ENCODE data around the gene SORCS2. TPM values are rescaled to one million over a fixed set of nuclear protein-coding genes. Genes with fewer than 3 reads are reported as not detected.

The SORCS2 gene
- total and polyA plus RNA-seq, 2 of the 4 experiments (the other 2 are of a cell fraction) = 0.36 to 0.62 TPM

DNA sequence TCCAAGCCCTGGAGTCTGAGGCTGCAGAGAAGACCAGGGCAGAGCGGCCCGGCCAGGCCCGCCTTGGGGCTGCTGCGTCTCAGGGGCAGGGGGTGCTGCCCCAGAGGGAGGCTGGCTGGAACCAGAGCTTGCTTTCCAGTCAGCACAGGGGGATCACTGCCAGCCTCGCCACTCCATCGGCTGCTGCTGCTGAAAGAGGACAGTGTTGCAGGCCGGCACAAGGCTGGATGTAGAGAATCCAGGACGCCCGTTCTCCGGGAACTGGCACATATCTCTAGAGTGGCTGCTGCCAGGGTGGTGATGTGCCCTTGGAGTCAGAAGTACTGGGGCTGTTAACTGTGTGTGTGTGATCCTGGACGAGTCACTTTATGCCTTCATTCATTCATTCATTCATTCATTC, 31.9 kb upstream of the SORCS2 start:
- H3K23ac ChIP-seq (ENCODE audit: low read depth, low read length) = no peak overlapping the region
- TF ChIP-seq NFE2L2 (IDR thresholded peaks at IDR 0.05; ENCODE audit: low read depth, low read length) (no peak), RAD21 (IDR thresholded peaks at IDR 0.05; ENCODE audit: low read length) (no peak), BHLHE40 (IDR thresholded peaks at IDR 0.05; ENCODE audit: low read depth, low read length) (no peak), CHD1 (IDR thresholded peaks at IDR 0.05; ENCODE audit: low read depth, low read length) (no peak), MXI1 (IDR thresholded peaks at IDR 0.05; ENCODE audit: borderline replicate concordance, low read depth, low read length) (no peak), RFX5 (IDR thresholded peaks at IDR 0.05; ENCODE audit: low read depth, low read length) (no peak), FOS (IDR thresholded peaks at IDR 0.05; ENCODE audit: low read depth, low read length) (no peak), MAFK (IDR thresholded peaks at IDR 0.05; ENCODE audit: low read depth, low read length) (no peak), CEBPB (IDR thresholded peaks at IDR 0.05; ENCODE audit: low read depth, low read length) (no peak)
- TF ChIP-seq, protein P1, sequence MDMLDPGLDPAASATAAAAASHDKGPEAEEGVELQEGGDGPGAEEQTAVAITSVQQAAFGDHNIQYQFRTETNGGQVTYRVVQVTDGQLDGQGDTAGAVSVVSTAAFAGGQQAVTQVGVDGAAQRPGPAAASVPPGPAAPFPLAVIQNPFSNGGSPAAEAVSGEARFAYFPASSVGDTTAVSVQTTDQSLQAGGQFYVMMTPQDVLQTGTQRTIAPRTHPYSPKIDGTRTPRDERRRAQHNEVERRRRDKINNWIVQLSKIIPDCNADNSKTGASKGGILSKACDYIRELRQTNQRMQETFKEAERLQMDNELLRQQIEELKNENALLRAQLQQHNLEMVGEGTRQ (IDR thresholded peaks at IDR 0.05; ENCODE audit: low read depth, low read length) = no peak
- H3K4me1 ChIP-seq (ENCODE audit: control insufficient read depth, insufficient read depth, low read length) = no peaks in the 10 kb centered on the region
- no peak overlapping the region for H2AK5ac ChIP-seq (ENCODE audit: low read depth, low read length)
- no peak overlapping the region for H4K91ac ChIP-seq (ENCODE audit: insufficient read depth, low read depth, low read length)
- H2AFZ ChIP-seq (replicated peaks; ENCODE audit: low read length, poor library complexity) = no peak overlapping the region
- ChIA-PET POLR2A (ENCODE audit: unreplicated experiment) (no interaction called here), CTCF (no interaction called here)
- H4K20me1 ChIP-seq (ENCODE audit: insufficient read depth, low read length) = no peaks in the 10 kb centered on the region
- no peak overlapping the region for H2BK5ac ChIP-seq (ENCODE audit: low read depth, low read length, poor library complexity, severe bottlenecking)
- no peak overlapping the region for H2BK15ac ChIP-seq (ENCODE audit: low read depth, low read length)
- H3K79me1 ChIP-seq (ENCODE audit: low read depth in 1 of 2, low read length in 2 of 2) = no peaks in the 10 kb centered on the region
- no TSS peak for BruUV-seq (replicated peaks)
- no peak overlapping the region for H3K56ac ChIP-seq (ENCODE audit: extremely low read depth, insufficient read depth, low read length)
- H2BK20ac ChIP-seq (ENCODE audit: low read depth, low read length) = no peak overlapping the region
- H3K9me3 ChIP-seq (ENCODE audit: control insufficient read depth, insufficient read depth, low read length) = no peaks in the 10 kb centered on the region
- H3K4me2 ChIP-seq (ENCODE audit: low read depth, low read length) = no peak overlapping the region
- dilution Hi-C loops (cut with HindIII; ENCODE audit: low sequenced_read_pairs, unreplicated experiment) (no loop called here), intact Hi-C loops (cut with micrococcal nuclease) (no loop called here), in situ Hi-C loops (cut with MboI; ENCODE audit: low sequenced_read_pairs) (no loop called here)
- ATAC-seq (ENCODE audit: low read depth) = no peak
- H3K4ac ChIP-seq (ENCODE audit: low read depth, low read length) = no peak overlapping the region
- no peak overlapping the region for H3K27ac ChIP-seq (ENCODE audit: insufficient read depth, low read length)
- H3K4me3 ChIP-seq (ENCODE audit: insufficient read depth, low read depth, low read length) = no peak overlapping the region
- H2BK120ac ChIP-seq (ENCODE audit: low read depth, low read length) = no peak overlapping the region
- no peaks in the 10 kb centered on the region for H3K9me1 ChIP-seq (ENCODE audit: insufficient read depth, low read length)
- peaks cover 27% of the 10 kb centered on the region; the same call in 1 of the 2 replicates for H3K27me3 ChIP-seq (ENCODE audit: control insufficient read depth, insufficient read depth, low read length)
- H3K9ac ChIP-seq (ENCODE audit: low read depth, low read length) = no peak overlapping the region
- no peak for DNase-seq
- no peak overlapping the region for H2AK9ac ChIP-seq (replicated peaks; ENCODE audit: low read depth, low read length, poor library complexity)
- 78% methylated on average over 6 of the region's 11 CpGs; no CpG with 5 or more reads in 1 of the 2 experiments for WGBS, 2 experiments (ENCODE audit: extremely low coverage in 2 of 2, insufficient read length in 1 of 2)
- H3K36me3 ChIP-seq (ENCODE audit: control insufficient read depth, insufficient read depth, low read length) = no peaks in the 10 kb centered on the region
- no peak overlapping the region for H4K5ac ChIP-seq (ENCODE audit: low read depth, low read length)
- H4K8ac ChIP-seq (ENCODE audit: low read depth in 2 of 2, low read length in 2 of 2) = no peak overlapping the region
- no peak overlapping the region for H3K14ac ChIP-seq (replicated peaks; ENCODE audit: low read depth, low read length)
- no peak overlapping the region for H3K18ac ChIP-seq (ENCODE audit: low read depth, low read length)
